Heart left ventricle (tissue), 16 donors: ENCODE measurements around the gene PLCD1. TPM values are rescaled to one million over a fixed set of nuclear protein-coding genes. Genes with fewer than 3 reads are reported as not detected.

ENCODE experiments used
- ATAC-seq, 4 donors: fragments of 200-7000 bp; cut with Tn5 transposase; one replicate each; pipeline ENCODE4 v1.9.1; 2020 to 2022; ENCODE audit warnings: moderate library complexity in 4 of 4, mild to moderate bottlenecking in 3 of 4, moderate number of reproducible peaks in 1 of 4
- DNase-seq, 5 donors: peaks; one replicate each; pipeline ENCODE4 v3.0.0-alpha.2; 2020
- H3K27ac ChIP-seq, 12 donors: fragments of 200-600 bp; sonication (generic) in 4 of 12; one replicate each; pipeline versions ENCODE4 v1.5.0 to v1.8.0; 2016 to 2022; ENCODE audit warnings: mild to moderate bottlenecking in 2 of 12
- H3K27me3 ChIP-seq, 9 donors: fragments of 200-600 bp; sonication (generic) in 2 of 9; one replicate each; pipeline versions ENCODE4 v1.5.1 to v1.8.0; 2016 to 2022; ENCODE audit warnings: mild to moderate bottlenecking in 3 of 9
- H3K36me3 ChIP-seq, 9 donors: fragments of 200-600 bp; sonication (generic) in 2 of 9; one replicate each; pipeline versions ENCODE4 v1.5.0 to v1.8.0; 2018 to 2022; ENCODE audit warnings: mild to moderate bottlenecking in 2 of 9
- H3K4me1 ChIP-seq, 12 donors: fragments of 200-600 bp; sonication (generic) in 4 of 12; one replicate each; pipeline versions ENCODE4 v1.5.0 to v1.8.0; 2016 to 2022; ENCODE audit warnings: mild to moderate bottlenecking in 3 of 12
- H3K4me3 ChIP-seq, 12 donors: fragments of 200-600 bp; sonication (generic) in 4 of 12; one replicate each; pipeline versions ENCODE4 v1.5.0 to v1.8.0; 2017 to 2022; ENCODE audit warnings: mild to moderate bottlenecking in 9 of 12, moderate library complexity in 4 of 12
- H3K9me3 ChIP-seq, 12 donors: fragments of 200-600 bp; sonication (generic) in 4 of 12; one replicate each; pipeline versions ENCODE4 v1.5.0 to v1.8.0; 2016 to 2022; ENCODE audit warnings: mild to moderate bottlenecking in 1 of 12
- CTCF ChIP-seq, 12 donors: fragments of 200-600 bp; sonication (generic) in 4 of 12; IDR thresholded peaks; one replicate each; pipeline versions ENCODE4 v1.5.0 to v1.8.0; 2018 to 2022; ENCODE audit warnings: antibody characterized with exemption in 12 of 12, mild to moderate bottlenecking in 5 of 12
- POLR2A ChIP-seq, 2 donors: fragments of 450-650 bp; IDR thresholded peaks; one replicate each; pipeline ENCODE4 v1.6.1; 2017; ENCODE audit warnings: antibody characterized with exemption in 2 of 2, mild to moderate bottlenecking in 2 of 2, moderate library complexity in 2 of 2
- WGBS, 4 donors: extraction: QIAGEN DNeasy Blood & Tissue Kit in 2 of 4; methylation state at CpG; one replicate each; pipeline versions ENCODE4 v1.1.5 to v1.1.7; 2013 to 2018; 5-methylcytosine and 5-hydroxymethylcytosine counted together
- intact Hi-C, 10 donors: fragments of 100-400 bp; cut with DNase I; formaldehyde crosslinking; loops; one replicate each; pipeline versions ENCODE4 v1.11.1 to v1.14.2; 2022
- polyA plus RNA-seq, 2 donors: library from polyadenylated mRNA; stranded (reverse); fragments of 200-250 nt; gene quantifications; one replicate each; pipeline ENCODE4 v1.2.3, GENCODE V29; 2013
- total RNA-seq, 9 donors: library from RNA; depleted of rRNA in 2 of 9; stranded (reverse); fragments of >200 nt in 2 of 9; fragmentation: NEBNext Ultra II Directional in 3 of 9; extraction: Animal tissue kit (Norgen Biotek cat#: 25700) in 3 of 9; gene quantifications; one replicate each; pipeline versions ENCODE4 v1.1.0 to v1.2.4, GENCODE V29; 2016 to 2023
- donor health status: ischemic (EF 13 %, LVEDD 7.1; RV severe dilation, severe dysfunction).
- donor health status: healthy with polysubstance abuse.
- donor health status: DM: no; HTN: yes; CAD: no.
- donor health status: DM: no; HTN: no; CAD: no.
- donor health status: ischemic (EF 25% LVEDD 6.9; RV normal size, moderate dysfunction).
- donor health status: ischemic (EF 25% LVEDD 5.7; RV mildly dilated, moderate dysfunction).
- donor health status: healthy.
- donor health status: DM: yes; HTN: yes; CAD: no.
- donor health status: ischemic (EF 35%, LVEDD 5.7; RV mildly dilated, moderate dysfunction).
- donor health status: nonischemic (EF 11% LVEDD 7.7; RV severe dilation, severe dysfunction).
- donor health status: DM: yes; HTN: yes; CAD: no.
- donor health status: PGD.
- donor health status: ischemic (EF 29% LVEDD 5.4; RV normal size, mild dysfunction).
- donor health status: nonischemic (EF 23%, LVEDD 6.1; RV moderate dilation, normal function).

The PLCD1 gene
- total and polyA plus RNA-seq, 11 donors: 8.1 to 14.9 (median 11.6) TPM

DNA sequence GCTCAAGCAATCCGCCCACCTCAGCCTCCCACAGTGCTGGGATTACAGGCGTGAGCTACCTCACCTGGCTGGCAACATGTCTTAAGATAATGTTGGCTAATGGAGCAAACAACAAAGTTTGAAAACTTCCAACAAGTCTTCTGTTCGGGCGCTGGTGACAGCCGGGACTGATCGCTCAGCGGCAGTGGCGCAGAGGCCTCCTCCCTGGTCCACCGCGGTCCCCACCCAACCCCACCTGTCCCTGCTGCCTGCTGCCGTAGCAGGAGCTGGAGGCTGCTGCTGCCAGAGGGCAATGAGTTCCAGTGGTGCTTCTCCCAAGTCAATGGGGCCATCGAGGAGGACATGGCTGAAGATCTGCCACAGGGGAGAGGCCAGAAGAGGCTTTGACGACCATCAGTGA, 21.7 kb upstream of the PLCD1 start:
- H3K4me3 ChIP-seq: no peak overlapping the region

GRCh38 chr3:38049358-38050126, 20.1 kb upstream of the PLCD1 start:
- WGBS, 4 donors: 82 to 87% (median 84%) methylated on average over 4 of the region's 4 CpGs
- DNase-seq (no peak), ATAC-seq (peak in 1 of 4 donors; percentile 46)
- H3K27ac ChIP-seq: no peak overlapping the region
- H3K4me3 ChIP-seq: no peak overlapping the region
- no peaks in the 10 kb centered on the region for H3K9me3 ChIP-seq
- peaks cover 0 to 12% (median 0%) of the 10 kb centered on the region in 12 donors for H3K4me1 ChIP-seq
- no peaks in the 10 kb centered on the region for H3K27me3 ChIP-seq
- no peak for TF ChIP-seq POLR2A (IDR thresholded peaks at IDR 0.05)
- TF ChIP-seq CTCF (IDR thresholded peaks at IDR 0.05): no peak
- intact Hi-C loops: no loop called here
- H3K36me3 ChIP-seq: no peaks in the 10 kb centered on the region

More for the DNA sequence above, 21.7 kb upstream of the PLCD1 start:
- 89 to 94% (median 92%) methylated on average over 13 of the region's 13 CpGs for WGBS, 4 donors
- DNase-seq: no peak
- Histone ChIP-seq H3K36me3 (no peaks in the 10 kb centered on the region), H3K9me3 (no peaks in the 10 kb centered on the region), H3K4me1 (peaks cover 0 to 12% (median 0%) of the 10 kb centered on the region in 12 donors), H3K27ac (no peak overlapping the region), H3K27me3 (no peaks in the 10 kb centered on the region)
- no peak for TF ChIP-seq CTCF (IDR thresholded peaks at IDR 0.05)
- TF ChIP-seq POLR2A (IDR thresholded peaks at IDR 0.05): no peak
- intact Hi-C loops: no loop called here
- no peak for ATAC-seq

GRCh38 chr3:38047896-38048295, 18.5 kb upstream of the PLCD1 start:
- Histone ChIP-seq H3K4me3 (no peak overlapping the region), H3K36me3 (no peaks in the 10 kb centered on the region), H3K27me3 (no peaks in the 10 kb centered on the region), H3K9me3 (no peaks in the 10 kb centered on the region), H3K27ac (no peak overlapping the region), H3K4me1 (peaks cover 0 to 12% (median 0%) of the 10 kb centered on the region in 12 donors)
- no peak for ATAC-seq
- no peak for DNase-seq
- intact Hi-C loops: no loop called here
- 74 to 82% (median 79%) methylated on average over 2 of the region's 2 CpGs for WGBS, 4 donors
- TF ChIP-seq POLR2A (IDR thresholded peaks at IDR 0.05) (no peak), CTCF (IDR thresholded peaks at IDR 0.05) (no peak)

DNA sequence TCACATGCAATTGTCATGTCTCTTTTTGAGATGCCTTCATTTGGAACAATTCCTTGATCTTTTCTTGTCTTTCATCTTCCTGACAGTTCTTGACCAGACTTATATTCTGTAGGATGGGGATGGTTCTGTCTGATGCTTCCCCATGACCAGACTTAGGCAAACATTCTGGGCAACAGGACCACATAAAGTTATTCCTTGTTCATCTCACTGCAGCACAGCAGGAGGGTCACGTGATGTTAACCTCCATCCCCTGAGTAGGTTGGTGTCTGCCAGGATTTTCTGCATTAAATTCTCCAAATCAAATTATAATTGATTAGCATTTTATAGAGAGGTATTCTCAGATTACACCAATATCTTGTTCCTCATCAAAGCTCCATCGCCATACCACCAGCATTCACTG, 17.4 kb upstream of the PLCD1 start:
- WGBS, 4 donors: 94 to 97% (median 96%) methylated on average over 2 of the region's 2 CpGs

More for the DNA sequence above, 17.4 kb upstream of the PLCD1 start:
- TF ChIP-seq POLR2A (IDR thresholded peaks at IDR 0.05) (no peak), CTCF (IDR thresholded peaks at IDR 0.05) (no peak)
- H3K27me3 ChIP-seq: no peaks in the 10 kb centered on the region
- H3K36me3 ChIP-seq: no peaks in the 10 kb centered on the region
- intact Hi-C loops: no loop called here
- DNase-seq: no peak
- peaks cover 0 to 12% (median 0%) of the 10 kb centered on the region in 12 donors for H3K4me1 ChIP-seq
- ATAC-seq: no peak
- no peak overlapping the region for H3K4me3 ChIP-seq
- no peak overlapping the region for H3K27ac ChIP-seq
- no peaks in the 10 kb centered on the region for H3K9me3 ChIP-seq
